ENCODE measurements around the gene TNRC6C.

TNRC6C gene

DNA sequence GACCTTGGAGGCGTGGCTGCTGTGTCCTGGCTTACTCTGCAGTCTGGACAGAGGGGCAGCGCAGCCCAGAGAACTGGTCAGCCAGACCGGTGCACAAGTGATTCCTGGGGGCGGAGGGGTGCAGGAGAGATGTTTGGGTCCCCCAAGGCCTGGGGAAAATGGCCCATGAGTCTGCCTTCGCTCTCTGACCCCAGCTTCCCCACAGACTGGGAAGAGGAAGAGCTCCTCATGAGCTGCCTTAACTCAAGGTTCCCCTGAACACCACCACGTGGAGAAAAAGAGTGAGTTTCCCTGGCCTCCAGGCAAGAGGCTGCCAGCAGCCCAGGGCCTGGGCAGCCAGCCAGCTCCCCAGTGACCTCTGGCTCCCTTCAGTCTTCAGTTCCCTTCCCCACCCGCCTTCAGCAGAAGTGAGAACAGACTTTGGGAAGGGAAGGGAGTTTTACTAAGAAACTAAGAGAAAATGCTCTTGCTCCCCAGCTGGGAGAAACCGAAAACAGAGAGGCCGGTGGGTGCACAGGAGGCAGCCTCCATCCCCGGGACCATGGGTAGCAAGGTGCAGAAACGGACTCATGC is 185.7 kb downstream of the TNRC6C start:
- no peak for DNase-seq (ENCODE audit: low read depth, low spot score)
- H3K27ac ChIP-seq = no peak overlapping the region

DNA sequence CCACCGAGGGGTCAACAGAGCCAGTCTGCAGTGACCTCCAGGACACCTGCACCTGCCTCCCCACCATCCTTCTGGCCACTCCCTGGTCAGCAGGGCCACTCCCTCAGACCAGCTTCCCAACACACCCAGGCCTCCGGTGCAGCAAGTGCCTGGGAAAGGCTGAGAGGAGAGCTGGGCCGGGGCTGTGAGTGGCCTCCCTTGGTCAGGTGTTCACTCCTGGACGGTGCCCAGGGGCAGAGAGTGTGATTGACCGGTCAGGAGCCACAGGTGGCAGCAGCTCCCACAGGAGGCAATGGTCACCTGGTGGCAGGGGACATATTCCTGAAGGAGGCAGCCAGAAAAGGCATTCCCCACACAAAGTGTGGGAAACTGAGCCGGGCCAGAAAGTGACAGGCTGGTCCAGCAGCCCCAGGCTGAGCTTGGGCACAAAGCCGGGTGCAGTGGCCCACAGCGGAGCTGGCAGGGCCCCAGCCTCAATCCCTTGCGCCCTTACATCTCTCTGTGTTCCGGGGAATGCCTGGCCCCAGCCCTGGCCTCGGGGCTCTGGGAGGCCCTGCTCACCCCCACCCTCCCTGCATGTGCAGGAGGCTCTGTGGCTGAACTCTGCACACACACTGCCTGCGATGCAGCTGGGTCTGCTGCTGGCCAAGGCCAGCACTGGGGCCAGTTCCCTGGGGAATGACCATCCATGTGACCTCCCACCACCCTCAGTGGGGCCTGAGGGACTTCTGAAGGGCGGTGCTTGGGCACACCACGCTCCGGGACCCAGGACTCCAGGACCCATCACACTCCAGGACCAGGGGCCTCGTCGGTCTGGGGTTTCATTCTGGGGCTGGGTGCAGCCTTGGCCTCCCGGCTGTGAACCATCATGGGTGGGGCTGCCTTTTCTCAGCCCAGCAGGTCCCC is 186.5 kb downstream of the TNRC6C start:
- no peak for DNase-seq (ENCODE audit: low read depth, low spot score)

GRCh38 chr17:78146471-78146869 is 188.0 kb downstream of the TNRC6C start:
- H3K27ac ChIP-seq = no peak overlapping the region
- DNase-seq (ENCODE audit: low read depth, low spot score) = no peak

More for the DNA sequence above, 186.5 kb downstream of the TNRC6C start:
- no peak overlapping the region for H3K27ac ChIP-seq

- no peak overlapping the region for H3K27ac ChIP-seq
- no peak for DNase-seq (ENCODE audit: low read depth, low spot score)
Observed at GRCh38 chr17:78146881-78147280, 188.4 kb downstream of the TNRC6C start.

DNA sequence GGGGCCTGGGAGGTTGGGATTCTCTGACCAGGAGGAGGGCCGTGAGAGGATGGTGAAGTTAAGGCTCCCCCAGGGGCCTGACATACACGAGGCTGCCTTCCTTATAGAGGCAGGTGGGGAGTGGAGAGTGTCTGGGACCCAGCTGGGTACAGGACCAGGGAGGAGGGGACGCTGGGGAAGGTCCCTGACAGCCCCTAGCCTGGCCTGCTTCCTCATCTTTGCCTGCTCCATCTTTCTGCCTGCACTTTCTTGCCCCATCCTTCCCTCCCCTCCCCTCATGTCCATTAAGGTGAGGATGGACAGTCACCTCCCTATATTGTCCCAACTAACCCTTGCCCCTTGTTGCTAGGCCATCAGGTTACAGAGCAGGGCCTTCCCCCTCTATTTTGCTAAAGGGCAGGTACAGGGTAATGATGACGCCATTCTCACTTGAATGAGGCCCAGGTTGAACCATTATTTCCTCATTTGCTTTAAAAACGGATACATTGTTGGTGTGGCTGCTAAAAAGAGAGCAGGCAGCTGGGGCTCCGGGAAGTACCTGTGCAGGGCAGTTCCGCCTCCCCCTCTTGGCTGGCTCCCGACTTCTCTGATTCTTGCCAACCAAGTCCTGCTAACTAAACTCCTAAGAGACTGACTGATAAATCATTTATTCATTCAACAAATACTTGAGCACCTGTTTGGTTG is 189.0 kb downstream of the TNRC6C start:
- no peak for DNase-seq (ENCODE audit: low read depth, low spot score)

DNA sequence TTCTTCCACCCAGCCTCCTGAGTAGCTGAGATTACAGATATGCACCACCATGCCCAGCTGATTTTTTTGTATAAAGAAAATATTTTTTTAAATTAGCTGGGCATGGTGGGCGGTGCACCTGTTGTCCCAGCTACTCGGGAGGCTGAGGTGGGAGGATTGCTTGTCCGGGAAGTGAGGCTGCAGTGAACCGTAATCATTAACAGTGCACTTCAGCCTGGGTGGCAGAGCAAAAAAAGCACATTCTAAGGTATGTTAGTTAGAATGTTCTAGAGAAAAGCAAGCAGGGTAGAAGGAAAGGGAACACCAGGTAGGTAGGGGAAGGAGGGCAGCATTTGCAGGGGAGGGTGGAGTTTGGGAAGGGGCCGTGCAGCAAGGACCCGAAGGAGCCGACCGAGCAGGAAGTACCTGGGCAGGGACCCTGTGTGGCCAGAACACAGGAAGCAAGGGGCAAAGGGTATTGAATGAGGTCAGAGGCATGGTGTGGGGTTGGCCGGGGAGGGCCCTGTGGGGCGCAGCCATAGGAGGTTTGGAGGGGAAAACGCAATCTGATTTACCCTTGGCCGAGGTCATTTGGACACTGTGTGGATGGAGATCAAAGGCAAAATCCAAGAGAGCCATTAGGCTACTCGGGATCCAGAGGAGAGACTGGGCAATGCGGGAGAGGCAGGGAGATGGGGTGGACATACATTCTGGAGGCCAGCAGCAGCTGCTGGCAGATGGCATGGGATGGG is 189.9 kb downstream of the TNRC6C start:
- no peak for DNase-seq (ENCODE audit: low read depth, low spot score)
- H3K27ac ChIP-seq = no peak overlapping the region

More for the DNA sequence above, 189.0 kb downstream of the TNRC6C start:
- no peak overlapping the region for H3K27ac ChIP-seq

DNA sequence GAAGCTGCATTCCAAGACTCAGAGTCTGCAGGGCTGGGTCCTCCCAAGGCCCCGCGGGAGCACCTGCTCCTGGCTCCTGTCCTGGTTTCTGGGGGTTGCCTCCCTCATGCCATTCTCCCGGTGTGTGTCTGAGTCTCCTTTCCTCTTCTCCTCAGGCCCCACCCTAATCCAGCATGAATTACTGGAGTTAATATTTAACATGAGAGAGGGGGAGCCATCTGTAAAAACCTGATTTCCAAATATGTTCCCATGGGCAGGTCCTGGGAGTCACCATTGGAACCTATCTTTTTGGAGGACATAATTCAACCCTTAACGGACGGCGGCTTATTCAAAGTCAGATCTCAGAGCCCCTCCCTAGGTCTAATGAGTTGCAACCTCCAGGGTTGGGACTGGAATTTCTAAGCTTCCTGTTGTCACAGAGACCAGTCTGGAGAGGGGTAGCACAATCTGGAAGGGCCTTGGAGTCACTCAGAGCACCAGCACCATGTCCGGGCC is 193.1 kb downstream of the TNRC6C start:
- peak overlapping the region; percentile 86 for H3K27ac ChIP-seq
- peak; percentile 73 for DNase-seq (ENCODE audit: low read depth, low spot score)

- H3K27ac ChIP-seq = peak overlapping the region; percentile 38
- DNase-seq (ENCODE audit: low read depth, low spot score) = no peak
Observed at GRCh38 chr17:78154903-78155811, 196.7 kb downstream of the TNRC6C start.
